OCI-LY7 (cell line): Measurements from ENCODE around the gene PCDH9.

Experiments used
- CTCF ChIP-seq: fragments of 200-600 bp; sonication (generic); conservative IDR thresholded peaks from 2 replicates; pipeline ENCODE4 v1.5.1; 2014; ENCODE audit warnings: mild to moderate bottlenecking, antibody characterized with exemption, low read length, moderate library complexity, mixed read lengths
- EZH2phosphoT487 ChIP-seq: fragments of 200-600 bp; sonication (generic); IDR thresholded peaks from 2 replicates; pipeline ENCODE4 v1.6.1; 2018; ENCODE audit warnings: low read depth, borderline replicate concordance, mild to moderate bottlenecking, mixed run types, antibody characterized with exemption, low read length, moderate library complexity, mixed read lengths

DNA sequence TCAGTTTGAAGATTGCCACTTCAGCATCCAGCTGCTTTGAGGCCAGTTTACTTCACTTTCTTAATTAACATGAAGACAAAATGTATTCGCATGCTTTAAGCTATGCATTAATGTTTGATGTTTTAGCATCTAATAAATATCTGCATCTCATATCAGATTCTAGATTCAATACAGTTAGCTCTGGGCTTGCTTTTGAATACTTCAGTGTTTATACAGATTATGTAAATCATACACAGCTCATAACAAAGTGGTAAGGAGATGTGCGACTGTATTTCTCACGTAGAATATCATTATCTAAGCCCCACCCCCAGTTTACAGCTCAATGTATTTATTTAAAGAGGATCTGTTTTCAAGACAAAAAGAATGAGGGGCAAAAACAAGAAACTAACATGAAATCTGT lies 770.5 kb downstream of the PCDH9 start:
- no peak for TF ChIP-seq CTCF
- TF ChIP-seq EZH2phosphoT487 = no peak
